Neural progenitor cell (in vitro differentiated cells): ENCODE results near the gene MMD2. TPM values are rescaled to one million over a fixed set of nuclear protein-coding genes. Genes with fewer than 3 reads are reported as not detected.
A peak's percentile ranks its signal among the peaks of the same experiment; 100 is the strongest.

Experiments
- DNase-seq: peaks from one replicate; pipeline ENCODE4 v3.0.0-alpha.2; 2016; ENCODE audit warnings: low spot score
- H2AFZ ChIP-seq: fragments of 200-600 bp; sonication (generic); replicated peaks from 2 replicates; pipeline ENCODE4 v1.6.1; 2016; ENCODE audit warnings: antibody characterized with exemption
- H3F3A ChIP-seq: fragments of 200-600 bp; sonication (generic); 2 replicates; pipeline ENCODE4 v1.6.1; 2016; ENCODE audit warnings: antibody characterized with exemption, low read depth
- H3K27ac ChIP-seq: fragments of 200-600 bp; sonication (generic); 2 replicates; pipeline ENCODE4 v1.5.1; 2016; ENCODE audit warnings: mild to moderate bottlenecking
- H3K27me3 ChIP-seq: fragments of 200-600 bp; sonication (generic); 2 replicates; pipeline ENCODE4 v1.6.1; 2016; ENCODE audit warnings: mild to moderate bottlenecking, moderate library complexity
- H3K36me3 ChIP-seq: fragments of 200-600 bp; sonication (generic); 2 replicates; pipeline ENCODE4 v1.5.1; 2016
- H3K4me1 ChIP-seq: fragments of 200-600 bp; sonication (generic); 2 replicates; pipeline ENCODE4 v1.6.1; 2016; ENCODE audit warnings: mixed run types
- H3K4me2 ChIP-seq: fragments of 200-600 bp; sonication (generic); 2 replicates; pipeline ENCODE4 v1.6.1; 2016
- H3K4me3 ChIP-seq: fragments of 200-600 bp; sonication (generic); 2 replicates; pipeline ENCODE4 v1.5.1; 2016
- H3K79me2 ChIP-seq: fragments of 200-600 bp; sonication (generic); 2 replicates; pipeline ENCODE4 v1.6.1; 2016; ENCODE audit warnings: low read depth
- H3K9ac ChIP-seq: fragments of 200-600 bp; sonication (generic); 2 replicates; pipeline ENCODE4 v1.6.1; 2016
- H3K9me3 ChIP-seq: fragments of 200-600 bp; sonication (generic); 2 replicates; pipeline ENCODE4 v1.5.1; 2016; ENCODE audit warnings: low read depth
- H4K20me1 ChIP-seq: fragments of 200-600 bp; sonication (generic); 2 replicates; pipeline ENCODE4 v1.6.1; 2016; ENCODE audit warnings: low read depth
- H3K27ac Mint-ChIP-seq: 3 replicates; pipeline ENCODE4 v1.8.0; 2021; ENCODE audit warnings: mixed read lengths
- H3K27me3 Mint-ChIP-seq: 2 replicates; pipeline ENCODE4 v1.8.0; 2022; ENCODE audit warnings: low read depth, mild to moderate bottlenecking, inconsistent platforms, moderate library complexity, mixed read lengths; ENCODE audit not compliant: insufficient read depth
- H3K36me3 Mint-ChIP-seq: 3 replicates; pipeline ENCODE4 v1.8.0; 2021; ENCODE audit warnings: mixed read lengths
- H3K4me1 Mint-ChIP-seq: 3 replicates; pipeline ENCODE4 v1.8.0; 2021; ENCODE audit warnings: mixed read lengths
- H3K4me3 Mint-ChIP-seq: 3 replicates; pipeline ENCODE4 v1.8.0; 2021; ENCODE audit warnings: mild to moderate bottlenecking, moderate library complexity, mixed read lengths
- H3K9me3 Mint-ChIP-seq: 3 replicates; pipeline ENCODE4 v1.8.0; 2020; ENCODE audit warnings: mixed read lengths
- CTCF ChIP-seq: fragments of 200-600 bp; sonication (generic); IDR thresholded peaks from 2 replicates; pipeline ENCODE4 v1.5.1; 2017; ENCODE audit warnings: antibody characterized with exemption, mild to moderate bottlenecking
- EZH2 ChIP-seq: fragments of 200-600 bp; sonication (generic); IDR thresholded peaks from 2 replicates; pipeline ENCODE4 v1.6.1; 2017; ENCODE audit warnings: antibody characterized with exemption, mild to moderate bottlenecking, moderate library complexity
- EZH2phosphoT487 ChIP-seq: fragments of 200-600 bp; sonication (generic); IDR thresholded peaks from 2 replicates; pipeline ENCODE4 v1.6.1; 2017; ENCODE audit warnings: antibody characterized with exemption
- total RNA-seq: library from RNA; depleted of rRNA; stranded (reverse); fragments of >200 nt; gene quantifications from 2 replicates; pipeline ENCODE4 v1.2.3, GENCODE V29; 2015; ENCODE audit warnings: low replicate concordance

MMD2 gene
- total RNA-seq, 1 donor from 2014 or later, result not detected

- TF ChIP-seq CTCF (no peak), EZH2phosphoT487 (no peak), EZH2 (no peak)
- no peaks in the 10 kb centered on the region for H3K4me1 Mint-ChIP-seq
- Histone ChIP-seq H3K9ac (no peak overlapping the region), H3K27ac (no peak overlapping the region), H3K4me2 (no peak overlapping the region), H3F3A (no peaks in the 10 kb centered on the region), H2AFZ (no peak overlapping the region), H4K20me1 (no peaks in the 10 kb centered on the region), H3K4me3 (no peak overlapping the region), H3K27me3 (peaks cover 9% of the 10 kb centered on the region), H3K79me2 (no peaks in the 10 kb centered on the region), H3K4me1 (no peaks in the 10 kb centered on the region), H3K36me3 (no peaks in the 10 kb centered on the region), H3K9me3 (no peaks in the 10 kb centered on the region)
- peaks cover 27% of the 10 kb centered on the region for H3K27me3 Mint-ChIP-seq
- peaks cover 13% of the 10 kb centered on the region for H3K9me3 Mint-ChIP-seq
- no peak for DNase-seq
- H3K4me3 Mint-ChIP-seq, result no peak overlapping the region
- no peaks in the 10 kb centered on the region for H3K36me3 Mint-ChIP-seq
- no peak overlapping the region for H3K27ac Mint-ChIP-seq
These were observed 10.6 kb downstream of the MMD2 start for GRCh38 chr7:4948402-4948801.

GRCh38 chr7:4945949-4946348 lies 13.0 kb downstream of the MMD2 start:
- Histone ChIP-seq H3K4me2 (no peak overlapping the region), H3K79me2 (no peaks in the 10 kb centered on the region), H3K4me3 (no peak overlapping the region), H3K9me3 (no peaks in the 10 kb centered on the region), H3K36me3 (no peaks in the 10 kb centered on the region), H4K20me1 (no peaks in the 10 kb centered on the region), H3K4me1 (no peaks in the 10 kb centered on the region), H2AFZ (no peak overlapping the region), H3K9ac (no peak overlapping the region), H3K27me3 (peaks cover 9% of the 10 kb centered on the region), H3K27ac (no peak overlapping the region), H3F3A (no peaks in the 10 kb centered on the region)
- no peaks in the 10 kb centered on the region for H3K36me3 Mint-ChIP-seq
- TF ChIP-seq EZH2phosphoT487 (no peak), CTCF (no peak), EZH2 (no peak)
- DNase-seq, result no peak
- peaks cover 25% of the 10 kb centered on the region for H3K27me3 Mint-ChIP-seq
- no peak overlapping the region for H3K4me3 Mint-ChIP-seq
- peaks cover 8% of the 10 kb centered on the region for H3K9me3 Mint-ChIP-seq
- no peaks in the 10 kb centered on the region for H3K4me1 Mint-ChIP-seq
- H3K27ac Mint-ChIP-seq, result no peak overlapping the region

GRCh38 chr7:4944939-4945338 lies 14.0 kb downstream of the MMD2 start:
- H3K27me3 ChIP-seq, result peaks cover 9% of the 10 kb centered on the region
- H2AFZ ChIP-seq, result no peak overlapping the region
- no peak overlapping the region for H3K27ac ChIP-seq
- H3K79me2 ChIP-seq, result no peaks in the 10 kb centered on the region
- H3K27me3 Mint-ChIP-seq, result peaks cover 20% of the 10 kb centered on the region
- no peaks in the 10 kb centered on the region for H3K9me3 ChIP-seq
- H3K4me1 Mint-ChIP-seq, result no peaks in the 10 kb centered on the region
- H3K4me2 ChIP-seq, result no peak overlapping the region
- H3K4me3 Mint-ChIP-seq, result no peak overlapping the region
- H3F3A ChIP-seq, result no peaks in the 10 kb centered on the region
- H3K9ac ChIP-seq, result no peak overlapping the region
- H3K36me3 Mint-ChIP-seq, result no peaks in the 10 kb centered on the region
- no peak overlapping the region for H3K4me3 ChIP-seq
- no peaks in the 10 kb centered on the region for H4K20me1 ChIP-seq
- H3K27ac Mint-ChIP-seq, result no peak overlapping the region
- H3K4me1 ChIP-seq, result no peaks in the 10 kb centered on the region
- peaks cover 8% of the 10 kb centered on the region for H3K9me3 Mint-ChIP-seq
- DNase-seq, result no peak
- no peak for TF ChIP-seq CTCF
- TF ChIP-seq EZH2, result no peak
- no peak for TF ChIP-seq EZH2phosphoT487
- no peaks in the 10 kb centered on the region for H3K36me3 ChIP-seq

GRCh38 chr7:4943297-4943696 lies 15.7 kb downstream of the MMD2 start:
- Mint-ChIP-seq H3K27me3 (peaks cover 14% of the 10 kb centered on the region), H3K4me3 (peak overlapping the region; percentile 41), H3K4me1 (no peaks in the 10 kb centered on the region), H3K36me3 (no peaks in the 10 kb centered on the region), H3K9me3 (peaks cover 6% of the 10 kb centered on the region), H3K27ac (no peak overlapping the region)
- no peak overlapping the region for H3K4me2 ChIP-seq
- no peak overlapping the region for H3K4me3 ChIP-seq
- no peaks in the 10 kb centered on the region for H3K9me3 ChIP-seq
- no peaks in the 10 kb centered on the region for H3K79me2 ChIP-seq
- H3K27me3 ChIP-seq, result peaks cover 9% of the 10 kb centered on the region
- no peaks in the 10 kb centered on the region for H3K4me1 ChIP-seq
- no peaks in the 10 kb centered on the region for H3K36me3 ChIP-seq
- H3F3A ChIP-seq, result no peaks in the 10 kb centered on the region
- no peak for DNase-seq
- TF ChIP-seq EZH2phosphoT487 (no peak), CTCF (no peak), EZH2 (no peak)
- H2AFZ ChIP-seq, result no peak overlapping the region
- no peak overlapping the region for H3K9ac ChIP-seq
- no peaks in the 10 kb centered on the region for H4K20me1 ChIP-seq
- H3K27ac ChIP-seq, result no peak overlapping the region
